ENCODE measurements around the gene PIGS.
A peak's percentile ranks its signal among the peaks of the same experiment; 100 is the strongest.

PIGS gene

GRCh38 chr17:28573521-28573920 lies 2.2 kb upstream of the PIGS start:
- no peak overlapping the region for H3K27ac ChIP-seq

GRCh38 chr17:28573040-28573380 lies 1.7 kb upstream of the PIGS start:
- in situ Hi-C loops (cut with HindIII; ENCODE audit: low pct_ligation_motif_present, low sequenced_read_pairs), result no loop called here
- Histone ChIP-seq H3K4me3 (ENCODE audit: low read depth, low read length) (no peak overlapping the region), H3K36me3 (replicated peaks) (peaks cover 4% of the 10 kb centered on the region), H3K27ac (no peak overlapping the region), H3K27me3 (replicated peaks) (no peaks in the 10 kb centered on the region)
- no peak for DNase-seq
- no peak for TF ChIP-seq CTCF (IDR thresholded peaks at IDR 0.05; ENCODE audit: low read depth, low read length, missing control alignments)

More at GRCh38 chr17:28573521-28573920, 2.2 kb upstream of the PIGS start:
- TF ChIP-seq CTCF (IDR thresholded peaks at IDR 0.05; ENCODE audit: low read depth, low read length, missing control alignments), result no peak
- no peaks in the 10 kb centered on the region for H3K27me3 ChIP-seq (replicated peaks)
- in situ Hi-C loops (cut with HindIII; ENCODE audit: low pct_ligation_motif_present, low sequenced_read_pairs), result no loop called here
- H3K4me3 ChIP-seq (ENCODE audit: low read depth, low read length), result no peak overlapping the region
- no peak for DNase-seq
- peaks cover 9% of the 10 kb centered on the region for H3K36me3 ChIP-seq (replicated peaks)

- Histone ChIP-seq H3K4me3 (ENCODE audit: low read depth, low read length) (no peak overlapping the region), H3K27me3 (replicated peaks) (no peaks in the 10 kb centered on the region), H3K27ac (no peak overlapping the region), H3K36me3 (replicated peaks) (peaks cover 2% of the 10 kb centered on the region)
- DNase-seq, result no peak
- TF ChIP-seq CTCF (IDR thresholded peaks at IDR 0.05; ENCODE audit: low read depth, low read length, missing control alignments), result no peak
- in situ Hi-C loops (cut with HindIII; ENCODE audit: low pct_ligation_motif_present, low sequenced_read_pairs), result no loop called here
Measured at GRCh38 chr17:28572259-28573039, 1.1 kb upstream of the PIGS start.

- Histone ChIP-seq H3K27ac (no peak overlapping the region), H3K36me3 (replicated peaks) (peaks cover 2% of the 10 kb centered on the region), H3K27me3 (replicated peaks) (no peaks in the 10 kb centered on the region), H3K4me3 (ENCODE audit: low read depth, low read length) (peak overlapping the region; percentile 96)
- DNase-seq, result no peak
- no peak for TF ChIP-seq CTCF (IDR thresholded peaks at IDR 0.05; ENCODE audit: low read depth, low read length, missing control alignments)
- in situ Hi-C loops (cut with HindIII; ENCODE audit: low pct_ligation_motif_present, low sequenced_read_pairs), result no loop called here
Measured at GRCh38 chr17:28570716-28571360, 486 bp downstream of the PIGS start.

- Histone ChIP-seq H3K36me3 (replicated peaks) (peaks cover 1% of the 10 kb centered on the region), H3K4me3 (ENCODE audit: low read depth, low read length) (no peak overlapping the region), H3K27me3 (replicated peaks) (no peaks in the 10 kb centered on the region), H3K27ac (no peak overlapping the region)
- in situ Hi-C loops (cut with HindIII; ENCODE audit: low pct_ligation_motif_present, low sequenced_read_pairs), result no loop called here
- DNase-seq, result no peak
- TF ChIP-seq CTCF (IDR thresholded peaks at IDR 0.05; ENCODE audit: low read depth, low read length, missing control alignments), result no peak
Measured at GRCh38 chr17:28569446-28569845, 1.9 kb downstream of the PIGS start.

Data from brain microvascular endothelial cell (primary cell).